K562 (cell line): ENCODE results near the gene SPATA25. TPM values are rescaled to one million over a fixed set of nuclear protein-coding genes. Genes with fewer than 3 reads are reported as not detected.

Experiments
- ATAC-seq: fragments of 200-7000 bp; cut with Tn5 transposase; 3 replicates; pipeline ENCODE4 v1.9.1; 2020; ENCODE audit warnings: moderate library complexity
- BruUV-seq: library from RNA; stranded (reverse); fragments of 400-500 nt; replicated peaks from 2 replicates; lab custom pipeline; 2021; lab: Mats Ljungman, UMichigan
- CTCF ChIA-PET: fragments of 300-600 bp; formaldehyde crosslinking; extraction: SDS; loops from one replicate; lab custom pipeline; 2021; ENCODE audit warnings: low intra/inter-chr PET ratio; lab: Yijun Ruan, JAX
- POLR2A ChIA-PET: fragments of 300-600, 350-650 bp; sonication (Branson Sonifier 250); formaldehyde crosslinking; extraction: SDS; loops from one replicate; lab custom pipeline; 2021; ENCODE audit warnings: antibody characterized with exemption, inconsistent platforms; lab: Yijun Ruan, JAX
- DNase-seq, 4 experiments: peaks; one replicate each; pipeline versions ENCODE4 v3.0.0 to v3.0.0-alpha.2; 2011 to 2018; ENCODE audit warnings: low spot score in 3 of 4, mixed read lengths in 3 of 4; ENCODE audit errors: extremely low read depth in 1 of 4
- FAIRE-seq: peaks from 2 replicates; lab custom pipeline; 2011; peaks lifted over from hg19 to GRCh38; lab: Jason Lieb, UNC
- H2AFZ ChIP-seq: 2 replicates; pipeline ENCODE4 v1.6.0; 2011; ENCODE audit warnings: low read depth, low read length, control low read depth, inconsistent platforms
- H3K27ac ChIP-seq: fragments of 200-600 bp; 3 replicates; pipeline ENCODE4 v1.8.0; 2011; ENCODE audit warnings: low read depth, mild to moderate bottlenecking, control low read depth, inconsistent platforms, low read length, moderate library complexity, mixed read lengths; ENCODE audit errors: extremely low read depth
- H3K27me3 ChIP-seq, 2 experiments: fragments of 300-600 bp in 1 of 2; 2 replicates in 1 of 2; 3 replicates in 1 of 2; pipeline versions ENCODE4 v1.6.0 to v1.8.0; 2011; ENCODE audit warnings: inconsistent platforms in 2 of 2, low read length in 2 of 2, mild to moderate bottlenecking in 1 of 2, mixed read lengths in 1 of 2, moderate library complexity in 1 of 2; ENCODE audit not compliant: control insufficient read depth in 2 of 2, insufficient read depth in 2 of 2
- H3K36me3 ChIP-seq: fragments of 300-600 bp; 3 replicates; pipeline ENCODE4 v1.8.0; 2011; ENCODE audit warnings: mild to moderate bottlenecking, low read length, inconsistent platforms; ENCODE audit not compliant: control insufficient read depth, insufficient read depth
- H3K4me1 ChIP-seq, 2 experiments: fragments of 200-600 bp in 1 of 2; replicated peaks in 1 of 2; 2 replicates in 1 of 2; 3 replicates in 1 of 2; pipeline versions ENCODE4 v1.5.1 to v1.8.0; 2011; ENCODE audit warnings: inconsistent platforms in 2 of 2, low read length in 2 of 2, mild to moderate bottlenecking in 1 of 2, mixed read lengths in 1 of 2, moderate library complexity in 1 of 2; ENCODE audit not compliant: control insufficient read depth in 2 of 2, insufficient read depth in 2 of 2
- H3K4me2 ChIP-seq: 2 replicates; pipeline ENCODE4 v1.6.1; 2011; ENCODE audit warnings: low read length, control low read depth, inconsistent platforms, mixed read lengths; ENCODE audit not compliant: insufficient read depth
- H3K4me3 ChIP-seq: fragments of 200-600 bp; sonication (generic), shearing (Covaris generic); 2 replicates; pipeline ENCODE4 v1.5.1; 2016; ENCODE audit warnings: control low read depth, inconsistent platforms
- H3K79me2 ChIP-seq: fragments of 200-600 bp; 3 replicates; pipeline ENCODE4 v1.8.0; 2011; ENCODE audit warnings: low read length, inconsistent platforms; ENCODE audit not compliant: control insufficient read depth, insufficient read depth
- H3K9ac ChIP-seq, 2 experiments: 2 replicates each; pipeline versions ENCODE4 v1.6.0 to v1.6.1; 2011; ENCODE audit warnings: low read depth in 2 of 2, low read length in 2 of 2, control low read depth in 1 of 2, inconsistent platforms in 1 of 2, mild to moderate bottlenecking in 1 of 2, mixed read lengths in 1 of 2; ENCODE audit not compliant: insufficient read depth in 1 of 2
- H3K9me1 ChIP-seq: one replicate; pipeline ENCODE4 v1.6.0; 2011; ENCODE audit warnings: inconsistent platforms, mild to moderate bottlenecking, low read length, moderate library complexity; ENCODE audit not compliant: control insufficient read depth, insufficient read depth
- H3K9me3 ChIP-seq: replicated peaks from 2 replicates; pipeline ENCODE4 v1.5.1; 2011; ENCODE audit warnings: low read depth, low read length, inconsistent platforms; ENCODE audit not compliant: control insufficient read depth, insufficient read depth
- H4K20me1 ChIP-seq: replicated peaks from 2 replicates; pipeline ENCODE4 v1.6.1; 2011; ENCODE audit warnings: low read length, inconsistent platforms, mixed read lengths; ENCODE audit not compliant: control insufficient read depth, insufficient read depth
- ATF3 ChIP-seq, 2 experiments: fragments of 450-650 bp in 1 of 2; sonication (generic) in 1 of 2; formaldehyde crosslinking in 1 of 2; IDR thresholded peaks in 1 of 2; conservative IDR thresholded peaks in 1 of 2; 2 replicates each; pipeline versions ENCODE4 v1.6.1 to v1.8.1; 2016 to 2023; ENCODE audit warnings: mild to moderate bottlenecking in 2 of 2, moderate library complexity in 2 of 2, inconsistent platforms in 1 of 2, missing genetic modification reagents in 1 of 2
- RBBP5 ChIP-seq: fragments of 200-600 bp; sonication (generic); IDR thresholded peaks from 2 replicates; pipeline ENCODE4 v1.6.1; 2012; ENCODE audit warnings: borderline replicate concordance, mild to moderate bottlenecking, low read length, control low read depth, inconsistent platforms; ENCODE audit not compliant: insufficient read depth, poor library complexity, severe bottlenecking
- RBFOX2 ChIP-seq: fragments of 200-400 bp; formaldehyde crosslinking; IDR thresholded peaks from 2 replicates; pipeline ENCODE4 v1.6.1; 2017; ENCODE audit warnings: low read depth, mild to moderate bottlenecking, low read length, moderate library complexity
- RBM39 ChIP-seq: fragments of 200-400 bp; formaldehyde crosslinking; optimal IDR thresholded peaks from 2 replicates; pipeline ENCODE3; 2018; ENCODE audit warnings: low read depth, low read length
- WGBS: fragments of 100-300 bp; shearing (Covaris generic); methylation state at CpG from one replicate; pipeline ENCODE4 v1.1.6; 2016; ENCODE audit warnings: low coverage, mixed read lengths; ENCODE audit not compliant: insufficient coverage; ENCODE audit errors: missing lambda C conversion rate; 5-methylcytosine and 5-hydroxymethylcytosine counted together
- in situ Hi-C: fragments of 300-500 bp; cut with MboI; formaldehyde crosslinking; loops from 4 replicates; pipeline ENCODE4 v1.15.0; 2018; ENCODE audit warnings: inconsistent platforms, mixed read lengths
- intact Hi-C: fragments of 100-400 bp; cut with micrococcal nuclease; formaldehyde crosslinking; loops from 2 replicates; pipeline ENCODE4 v1.14.2; 2022
- polyA plus RNA-seq, 8 experiments: library from polyadenylated mRNA; depleted of rRNA in 4 of 8; stranded (reverse) in 5 of 8; unstranded in 3 of 8; fragments of >200 nt; fragmentation: Nextera tagmentation in 2 of 8; fragmentation: Illumina TruSeq in 1 of 8; extraction: Ambion mirVana in 2 of 8; extraction: Trizol in 1 of 8; gene quantifications; 2 replicates each; pipeline versions ENCODE4 v1.2.1 to v1.2.3, GENCODE V29; 2011 to 2014; ENCODE audit warnings: inconsistent platforms in 1 of 8, missing spikeins in 1 of 8
- total RNA-seq, 7 experiments: library from RNA; depleted of rRNA in 6 of 7; stranded (reverse); fragments of >200 nt in 6 of 7; fragmentation: Illumina TruSeq in 2 of 7; extraction: Trizol in 2 of 7; gene quantifications; 2 replicates each; pipeline versions ENCODE4 v1.2.1 to v1.2.3, GENCODE V29; 2011 to 2021; ENCODE audit warnings: low replicate concordance in 1 of 7

The SPATA25 gene
- total and polyA plus RNA-seq, 9 of the 15 experiments (the other 6 are each of a cell fraction or from before 2014, with no cell fraction given) = 0.21 to 0.95 (median 0.53) TPM; not detected in 3

GRCh38 chr20:45907219-45907948 is 20.0 kb upstream of the SPATA25 start:
- Histone ChIP-seq H4K20me1 (no peaks in the 10 kb centered on the region), H3K36me3 (peaks cover 19% of the 10 kb centered on the region; the same call in 2 of the 3 replicates), H2AFZ (no peak overlapping the region), H3K9me3 (no peaks in the 10 kb centered on the region), H3K79me2 (peaks cover 15% of the 10 kb centered on the region), H3K4me1 (peaks cover 18 to 46% of the 10 kb centered on the region in 2 experiments), H3K27ac (no peak overlapping the region), H3K9me1 (no peaks in the 10 kb centered on the region), H3K9ac (peak overlapping the region in 1 of 2 experiments; percentile 49; a peak in 2 of 4 replicates)
- DNase-seq (no peak), ATAC-seq (no peak), FAIRE-seq (no peak)
- BruUV-seq = no TSS peak
- POLR2A ChIA-PET = interaction anchor here (0.7 to 2.6 kb wide), 3 partner anchors 9 to 12 kb away, joined by 3 to 6 read pairs (median 6); no protein-coding TSS in a partner anchor
- in situ Hi-C loops = no loop called here
- CTCF ChIA-PET = no interaction called here
- TF ChIP-seq RBFOX2 (peak; percentile 31; the same call in 1 of the 2 replicates), RBBP5 (no peak)
- TF ChIP-seq, all 486 proteins: peak for 1
- WGBS = 92% methylated on average over 17 of the region's 17 CpGs
- Histone ChIP-seq H3K4me2 (no peak overlapping the region), H3K4me3 (no peak overlapping the region), H3K27me3 (no peaks in the 10 kb centered on the region)
- intact Hi-C loops = no loop called here

- H4K20me1 ChIP-seq = no peaks in the 10 kb centered on the region
- H2AFZ ChIP-seq = no peak overlapping the region
- no TSS peak for BruUV-seq
- CTCF ChIA-PET = no interaction called here
- H3K9me3 ChIP-seq = no peaks in the 10 kb centered on the region
- peaks cover 22% of the 10 kb centered on the region; the same call in 2 of the 3 replicates for H3K36me3 ChIP-seq
- no peak overlapping the region for H3K27ac ChIP-seq
- H3K4me3 ChIP-seq = no peak overlapping the region
- peaks cover 16 to 36% of the 10 kb centered on the region in 2 experiments for H3K4me1 ChIP-seq
- WGBS = 72% methylated on average over 8 of the region's 8 CpGs
- ATAC-seq (no peak), DNase-seq (no peak), FAIRE-seq (no peak)
- no peaks in the 10 kb centered on the region for H3K27me3 ChIP-seq
- H3K79me2 ChIP-seq = peaks cover 12% of the 10 kb centered on the region
- in situ Hi-C loops (no loop called here), intact Hi-C loops (no loop called here)
- TF ChIP-seq ATF3 (IDR thresholded peaks at IDR 0.05) (peak; percentile 55), ATF3 (CRISPR knock-in tag; conservative IDR thresholded peaks at IDR 0.05) (no peak), RBM39 (no peak)
- no peaks in the 10 kb centered on the region for H3K9me1 ChIP-seq
- POLR2A ChIA-PET = interaction anchor here (0.7 to 2.4 kb wide), 8 partner anchors 9 to 73 kb away, joined by 3 to 9 read pairs (median 4); partner anchors contain the start of genes PCIF1, SNX21 and ZSWIM1
- H3K4me2 ChIP-seq = no peak overlapping the region
- no peak overlapping the region for H3K9ac ChIP-seq
Measured at GRCh38 chr20:45905505-45906079, 18.2 kb upstream of the SPATA25 start.
